ENCODE data around the gene MAPK14. TPM values are rescaled to one million over a fixed set of nuclear protein-coding genes. Genes with fewer than 3 reads are reported as not detected.

The MAPK14 gene
- total and polyA plus RNA-seq, 9 of the 15 experiments (the other 6 are each of a cell fraction or from before 2014, with no cell fraction given) = 8.8 to 62.7 (median 35.5) TPM

DNA sequence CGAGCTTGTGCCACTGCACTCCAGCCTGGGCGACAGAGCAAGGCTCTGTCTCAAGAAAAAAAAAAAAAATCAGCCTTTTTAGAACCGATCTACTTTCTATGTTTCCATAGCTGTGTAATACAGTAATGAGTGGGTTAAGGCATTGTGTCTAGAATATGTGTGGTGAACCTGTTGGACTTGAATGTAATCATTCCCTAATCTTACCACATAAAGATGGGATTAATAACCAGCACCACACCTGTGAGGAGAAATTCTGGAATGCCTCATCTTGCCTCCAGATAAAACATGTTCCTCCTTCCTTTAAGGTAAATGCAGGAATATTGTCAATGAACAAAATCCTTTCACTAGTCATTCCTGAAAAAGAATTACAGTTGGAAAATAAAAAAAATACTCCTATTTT, 43.7 kb downstream of the MAPK14 start:
- Histone ChIP-seq H3K79me2 (ENCODE audit: control insufficient read depth, insufficient read depth, low read length) (peaks cover 33% of the 10 kb centered on the region), H3K4me2 (ENCODE audit: insufficient read depth, low read length) (no peak overlapping the region), H3K4me1 (replicated peaks in 1 of 2; ENCODE audit: control insufficient read depth in 2 of 2, insufficient read depth in 2 of 2, low read length in 2 of 2) (peaks cover 7 to 22% of the 10 kb centered on the region in 2 experiments; a peak in 3 of 5 replicates), H3K9ac (ENCODE audit: insufficient read depth in 1 of 2, low read depth in 2 of 2, low read length in 2 of 2) (no peak overlapping the region), H4K20me1 (replicated peaks; ENCODE audit: control insufficient read depth, insufficient read depth, low read length) (peaks cover 14% of the 10 kb centered on the region), H3K9me3 (replicated peaks; ENCODE audit: control insufficient read depth, insufficient read depth, low read depth, low read length) (no peaks in the 10 kb centered on the region), H3K27me3 (ENCODE audit: control insufficient read depth in 2 of 2, insufficient read depth in 2 of 2, low read length in 2 of 2) (no peaks in the 10 kb centered on the region), H2AFZ (ENCODE audit: low read depth, low read length) (no peak overlapping the region), H3K27ac (ENCODE audit: extremely low read depth, low read depth, low read length) (no peak overlapping the region), H3K36me3 (ENCODE audit: control insufficient read depth, insufficient read depth, low read length) (peaks cover 20% of the 10 kb centered on the region), H3K9me1 (ENCODE audit: control insufficient read depth, insufficient read depth, low read length) (peaks cover 6% of the 10 kb centered on the region), H3K4me3 (no peak overlapping the region)
- ChIA-PET POLR2A (interaction anchor here (0.6 to 1.0 kb wide), 2 partner anchors 41 to 803 kb away, joined by 3 read pairs; no protein-coding TSS in a partner anchor), CTCF (ENCODE audit: low intra/inter-chr PET ratio) (no interaction called here)
- FAIRE-seq (no peak), ATAC-seq (no peak), DNase-seq (ENCODE audit: extremely low read depth in 1 of 4, low spot score in 3 of 4) (no peak)
- in situ Hi-C loops (cut with MboI) (no loop called here), intact Hi-C loops (cut with micrococcal nuclease) (no loop called here)
- TF ChIP-seq, protein P1, sequence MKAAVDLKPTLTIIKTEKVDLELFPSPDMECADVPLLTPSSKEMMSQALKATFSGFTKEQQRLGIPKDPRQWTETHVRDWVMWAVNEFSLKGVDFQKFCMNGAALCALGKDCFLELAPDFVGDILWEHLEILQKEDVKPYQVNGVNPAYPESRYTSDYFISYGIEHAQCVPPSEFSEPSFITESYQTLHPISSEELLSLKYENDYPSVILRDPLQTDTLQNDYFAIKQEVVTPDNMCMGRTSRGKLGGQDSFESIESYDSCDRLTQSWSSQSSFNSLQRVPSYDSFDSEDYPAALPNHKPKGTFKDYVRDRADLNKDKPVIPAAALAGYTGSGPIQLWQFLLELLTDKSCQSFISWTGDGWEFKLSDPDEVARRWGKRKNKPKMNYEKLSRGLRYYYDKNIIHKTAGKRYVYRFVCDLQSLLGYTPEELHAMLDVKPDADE (conservative IDR thresholded peaks at IDR 0.05; ENCODE audit: control insufficient read depth, low read depth, low read length) = no peak
- TF ChIP-seq ZNF699 (CRISPR knock-in tag; IDR thresholded peaks at IDR 0.05; ENCODE audit: insufficient replicate concordance) = no peak
- no peak for TF ChIP-seq BRCA1 (IDR thresholded peaks at IDR 0.05)
- no peak for TF ChIP-seq BRCA1 (CRISPR knock-in tag; IDR thresholded peaks at IDR 0.05)
- no peak for TF ChIP-seq PHTF2 (CRISPR knock-in tag; IDR thresholded peaks at IDR 0.05)
- TF ChIP-seq RFX5 (IDR thresholded peaks at IDR 0.05; ENCODE audit: low read depth, low read length) = no peak
- TF ChIP-seq ZNF174 (CRISPR knock-in tag; IDR thresholded peaks at IDR 0.05) = no peak
- TF ChIP-seq ERF (CRISPR knock-in tag; IDR thresholded peaks at IDR 0.05) = no peak
- TF ChIP-seq HMGXB4 (CRISPR knock-in tag; IDR thresholded peaks at IDR 0.05) = no peak
- no peak for TF ChIP-seq MCM3 (IDR thresholded peaks at IDR 0.05)
- WGBS (ENCODE audit: insufficient coverage, low coverage, missing lambda C conversion rate) = 83% methylated on average over 3 of the region's 3 CpGs
- no TSS peak for BruUV-seq (replicated peaks)
